Mesenchymal stem cell (in vitro differentiated cells and primary cell): ENCODE data around the gene INTS15.

Experiments used
- DNase-seq: peaks from one replicate; pipeline ENCODE4 v3.0.0-alpha.2; 2013
- H2AFZ ChIP-seq: one replicate; pipeline ENCODE4 v1.6.1; 2013; ENCODE audit warnings: low read depth, mild to moderate bottlenecking, control low read depth, inconsistent platforms, low read length, moderate library complexity
- H2AK5ac ChIP-seq: 2 replicates; pipeline ENCODE4 v1.6.1; 2013; ENCODE audit warnings: low read length, moderate library complexity, mild to moderate bottlenecking, inconsistent platforms; ENCODE audit not compliant: severe bottlenecking
- H2BK120ac ChIP-seq: one replicate; pipeline ENCODE4 v1.6.1; 2013; ENCODE audit warnings: low read depth, mild to moderate bottlenecking, inconsistent platforms, low read length, moderate library complexity
- H2BK12ac ChIP-seq, 2 experiments: one replicate each; pipeline ENCODE4 v1.6.1; 2013; ENCODE audit warnings: inconsistent platforms in 2 of 2, low read length in 2 of 2, mild to moderate bottlenecking in 2 of 2, moderate library complexity in 2 of 2, control low read depth in 1 of 2
- H2BK15ac ChIP-seq: one replicate; pipeline ENCODE4 v1.6.1; 2013; ENCODE audit warnings: mild to moderate bottlenecking, low read depth, inconsistent platforms; ENCODE audit not compliant: poor library complexity, severe bottlenecking
- H2BK5ac ChIP-seq: 2 replicates; pipeline ENCODE4 v1.6.1; 2013; ENCODE audit warnings: low read depth, mild to moderate bottlenecking, low read length, control low read depth, inconsistent platforms; ENCODE audit not compliant: poor library complexity, severe bottlenecking
- H3K14ac ChIP-seq, 2 experiments: one replicate each; pipeline ENCODE4 v1.6.1; 2013; ENCODE audit warnings: inconsistent platforms in 2 of 2, low read length in 2 of 2, control low read depth in 1 of 2, mild to moderate bottlenecking in 1 of 2, moderate library complexity in 1 of 2
- H3K18ac ChIP-seq, 2 experiments: one replicate each; pipeline ENCODE4 v1.6.1; 2013; ENCODE audit warnings: inconsistent platforms in 2 of 2, low read length in 2 of 2, control low read depth in 1 of 2, low read depth in 1 of 2, mild to moderate bottlenecking in 1 of 2
- H3K23ac ChIP-seq, 2 experiments: one replicate each; pipeline ENCODE4 v1.6.1; 2013; ENCODE audit warnings: inconsistent platforms in 2 of 2, low read length in 2 of 2, mild to moderate bottlenecking in 2 of 2, moderate library complexity in 2 of 2, control low read depth in 1 of 2
- H3K27ac ChIP-seq: 2 replicates; pipeline ENCODE4 v1.5.1; 2013; ENCODE audit warnings: mild to moderate bottlenecking, moderate library complexity, low read length, control low read depth, inconsistent platforms; ENCODE audit not compliant: poor library complexity, severe bottlenecking
- H3K27me3 ChIP-seq, 2 experiments: 2 replicates each; pipeline versions ENCODE4 v1.6.1 to v1.7.0; 2013; ENCODE audit warnings: low read length in 2 of 2, mild to moderate bottlenecking in 2 of 2, moderate library complexity in 2 of 2, control low read depth in 1 of 2, inconsistent platforms in 1 of 2; ENCODE audit not compliant: control insufficient read depth in 1 of 2, insufficient read depth in 1 of 2
- H3K36me3 ChIP-seq, 2 experiments: 2 replicates each; pipeline versions ENCODE4 v1.6.1 to v1.7.0; 2013; ENCODE audit warnings: low read length in 2 of 2, control low read depth in 1 of 2, inconsistent platforms in 1 of 2, low read depth in 1 of 2, mild to moderate bottlenecking in 1 of 2; ENCODE audit not compliant: insufficient read depth in 2 of 2, control insufficient read depth in 1 of 2
- H3K4ac ChIP-seq, 2 experiments: one replicate each; pipeline ENCODE4 v1.6.1; 2013; ENCODE audit warnings: inconsistent platforms in 2 of 2, low read length in 2 of 2, mild to moderate bottlenecking in 2 of 2, moderate library complexity in 2 of 2, control low read depth in 1 of 2, low read depth in 1 of 2
- H3K4me1 ChIP-seq: 2 replicates; pipeline ENCODE4 v1.6.1; 2013; ENCODE audit warnings: low read depth, low read length, control low read depth; ENCODE audit not compliant: control insufficient read depth, insufficient read depth
- H3K4me2 ChIP-seq: 2 replicates; pipeline ENCODE4 v1.6.1; 2013; ENCODE audit warnings: low read length, mild to moderate bottlenecking, inconsistent platforms; ENCODE audit not compliant: poor library complexity, severe bottlenecking
- H3K4me3 ChIP-seq, 2 experiments: 2 replicates each; pipeline versions ENCODE4 v1.5.1 to v1.7.0; 2013; ENCODE audit warnings: low read length in 2 of 2, mild to moderate bottlenecking in 2 of 2, control low read depth in 1 of 2, low read depth in 1 of 2; ENCODE audit not compliant: insufficient read depth in 1 of 2
- H3K79me1 ChIP-seq: replicated peaks from 2 replicates; pipeline ENCODE4 v1.6.1; 2013; ENCODE audit warnings: mild to moderate bottlenecking, control low read depth, low read length, inconsistent platforms; ENCODE audit not compliant: poor library complexity, severe bottlenecking
- H3K9ac ChIP-seq: 2 replicates; pipeline ENCODE4 v1.7.0; 2013; ENCODE audit warnings: mild to moderate bottlenecking, low read length, moderate library complexity
- H3K9me3 ChIP-seq: 2 replicates; pipeline ENCODE4 v1.7.0; 2013; ENCODE audit warnings: mild to moderate bottlenecking, low read length; ENCODE audit not compliant: control insufficient read depth
- H4K8ac ChIP-seq: one replicate; pipeline ENCODE4 v1.6.1; 2013; ENCODE audit warnings: inconsistent platforms, mild to moderate bottlenecking, low read length, moderate library complexity
- H4K91ac ChIP-seq: one replicate; pipeline ENCODE4 v1.6.1; 2013; ENCODE audit warnings: mild to moderate bottlenecking, low read length, inconsistent platforms
- WGBS: methylation state at CpG from one replicate; pipeline ENCODE4 v1.1.7; 2013; ENCODE audit warnings: mixed read lengths; 5-methylcytosine and 5-hydroxymethylcytosine counted together

The INTS15 gene

GRCh38 chr7:6643915-6644625, 54.2 kb downstream of the INTS15 start:
- no peak overlapping the region for H4K8ac ChIP-seq
- H2BK15ac ChIP-seq: no peak overlapping the region
- no peak overlapping the region for H3K23ac ChIP-seq
- no peaks in the 10 kb centered on the region for H3K27me3 ChIP-seq
- H2BK12ac ChIP-seq: no peak overlapping the region
- no peak overlapping the region for H3K4me2 ChIP-seq
- no peak overlapping the region for H3K9ac ChIP-seq
- no peak overlapping the region for H3K4me3 ChIP-seq
- H2BK120ac ChIP-seq: no peak overlapping the region
- H4K91ac ChIP-seq: no peak overlapping the region
- DNase-seq: no peak
- no peak overlapping the region for H2AFZ ChIP-seq
- no peak overlapping the region for H3K4ac ChIP-seq
- peaks cover 74% of the 10 kb centered on the region for H3K79me1 ChIP-seq
- peaks cover 76 to 97% of the 10 kb centered on the region in 2 experiments for H3K36me3 ChIP-seq
- no peak overlapping the region for H2AK5ac ChIP-seq
- H3K9me3 ChIP-seq: no peaks in the 10 kb centered on the region
- no peak overlapping the region for H3K27ac ChIP-seq
- no peak overlapping the region for H3K18ac ChIP-seq
- H2BK5ac ChIP-seq: no peak overlapping the region
- peaks cover 4% of the 10 kb centered on the region for H3K4me1 ChIP-seq
- H3K14ac ChIP-seq: no peak overlapping the region
- 94% methylated on average over 21 of the region's 21 CpGs for WGBS

DNA sequence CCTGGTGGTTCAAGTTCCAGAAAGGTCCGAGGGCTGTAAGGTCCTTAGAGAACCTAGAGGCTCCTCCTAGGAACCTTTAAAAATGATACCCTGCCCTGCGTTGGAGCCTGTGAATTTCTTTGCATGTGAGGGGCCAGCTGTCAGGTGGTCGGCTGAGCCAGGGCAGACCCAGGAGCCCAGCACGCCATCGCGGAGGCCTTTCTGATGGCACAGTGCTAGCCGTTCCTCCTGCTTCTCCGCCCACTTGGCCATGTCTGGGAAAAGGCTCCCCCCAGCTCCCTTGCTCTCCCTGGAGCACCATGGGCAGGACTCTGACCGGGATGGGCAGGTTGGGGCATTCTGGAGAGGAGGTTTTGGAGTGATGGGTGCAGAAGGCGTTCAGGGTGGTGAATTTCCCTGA, 54.9 kb downstream of the INTS15 start:
- DNase-seq: no peak
- H2BK12ac ChIP-seq: no peak overlapping the region
- over 99% methylated on average over 9 of the region's 10 CpGs for WGBS

GRCh38 chr7:6646465-6646864, 56.6 kb downstream of the INTS15 start:
- Histone ChIP-seq H3K27ac (no peak overlapping the region), H3K14ac (no peak overlapping the region), H2BK15ac (no peak overlapping the region), H3K4ac (no peak overlapping the region), H3K9me3 (no peaks in the 10 kb centered on the region), H3K4me2 (no peak overlapping the region), H4K8ac (no peak overlapping the region), H2BK12ac (no peak overlapping the region), H3K18ac (no peak overlapping the region), H2AK5ac (no peak overlapping the region), H3K79me1 (peaks cover 72% of the 10 kb centered on the region), H2AFZ (no peak overlapping the region), H3K4me1 (no peaks in the 10 kb centered on the region), H3K9ac (no peak overlapping the region), H2BK5ac (no peak overlapping the region), H4K91ac (no peak overlapping the region), H3K23ac (no peak overlapping the region), H2BK120ac (no peak overlapping the region), H3K27me3 (no peaks in the 10 kb centered on the region), H3K4me3 (no peak overlapping the region), H3K36me3 (peaks cover 87 to 97% of the 10 kb centered on the region in 2 experiments)
- DNase-seq: no peak
- 98% methylated on average over 8 of the region's 8 CpGs for WGBS

More for the DNA sequence above, 54.9 kb downstream of the INTS15 start:
- no peak overlapping the region for H3K4me3 ChIP-seq
- H4K91ac ChIP-seq: peak overlapping the region; percentile 32
- H3K4ac ChIP-seq: no peak overlapping the region
- no peak overlapping the region for H2AK5ac ChIP-seq
- H3K27me3 ChIP-seq: no peaks in the 10 kb centered on the region
- no peaks in the 10 kb centered on the region for H3K9me3 ChIP-seq
- peaks cover 73% of the 10 kb centered on the region for H3K79me1 ChIP-seq
- H3K9ac ChIP-seq: no peak overlapping the region
- H4K8ac ChIP-seq: no peak overlapping the region
- no peak overlapping the region for H2BK120ac ChIP-seq
- H3K14ac ChIP-seq: no peak overlapping the region
- no peak overlapping the region for H2AFZ ChIP-seq
- no peak overlapping the region for H2BK5ac ChIP-seq
- H3K18ac ChIP-seq: no peak overlapping the region
- peaks cover 2% of the 10 kb centered on the region for H3K4me1 ChIP-seq
- H3K27ac ChIP-seq: no peak overlapping the region
- H3K4me2 ChIP-seq: no peak overlapping the region
- no peak overlapping the region for H2BK15ac ChIP-seq
- peaks cover 83 to 98% of the 10 kb centered on the region in 2 experiments for H3K36me3 ChIP-seq
- H3K23ac ChIP-seq: no peak overlapping the region

- no peak overlapping the region for H3K9ac ChIP-seq
- peaks cover 66% of the 10 kb centered on the region for H3K79me1 ChIP-seq
- H3K4me3 ChIP-seq: no peak overlapping the region
- no peak overlapping the region for H3K14ac ChIP-seq
- H3K27ac ChIP-seq: no peak overlapping the region
- no peak overlapping the region for H2AK5ac ChIP-seq
- no peak overlapping the region for H2AFZ ChIP-seq
- H3K4ac ChIP-seq: no peak overlapping the region
- H3K27me3 ChIP-seq: no peaks in the 10 kb centered on the region
- no peak overlapping the region for H2BK12ac ChIP-seq
- peaks cover 86 to 97% of the 10 kb centered on the region in 2 experiments for H3K36me3 ChIP-seq
- no peak overlapping the region for H2BK5ac ChIP-seq
- no peaks in the 10 kb centered on the region for H3K9me3 ChIP-seq
- 92% methylated on average over 8 of the region's 8 CpGs for WGBS
- H3K23ac ChIP-seq: no peak overlapping the region
- H3K18ac ChIP-seq: no peak overlapping the region
- H2BK120ac ChIP-seq: no peak overlapping the region
- DNase-seq: no peak
- H4K8ac ChIP-seq: no peak overlapping the region
- no peak overlapping the region for H2BK15ac ChIP-seq
- H3K4me2 ChIP-seq: no peak overlapping the region
- no peak overlapping the region for H4K91ac ChIP-seq
- H3K4me1 ChIP-seq: no peaks in the 10 kb centered on the region
Measured at GRCh38 chr7:6647080-6647479, 57.3 kb downstream of the INTS15 start.
